PC-3 (cell line): ENCODE measurements around the gene CYP1A1. TPM values are rescaled to one million over a fixed set of nuclear protein-coding genes. Genes with fewer than 3 reads are reported as not detected.

Experiments used
- ATAC-seq: fragments of 200-7000 bp; cut with Tn5 transposase; 2 replicates; pipeline ENCODE4 v1.9.1; 2020; ENCODE audit warnings: mild to moderate bottlenecking, moderate library complexity
- BruUV-seq: library from RNA; stranded (reverse); fragments of 400-500 nt; replicated peaks from 2 replicates; lab custom pipeline; 2021; lab: Mats Ljungman, UMichigan
- CTCF ChIA-PET: fragments of 300-600 bp; sonication (Branson Sonifier 250); formaldehyde crosslinking; loops from one replicate; lab custom pipeline; 2022; ENCODE audit warnings: antibody characterized with exemption; lab: Charles Lee
- POLR2A ChIA-PET: fragments of 300-600 bp; sonication (Branson Sonifier 250); formaldehyde crosslinking; loops from one replicate; lab custom pipeline; 2022; ENCODE audit warnings: antibody characterized with exemption; ENCODE audit not compliant: unreplicated experiment; lab: Charles Lee
- DNase-seq: peaks from one replicate; pipeline ENCODE4 v3.0.0-alpha.2; 2015
- H2AFZ ChIP-seq: fragments of 300-600 bp; sonication (generic); 2 replicates; pipeline ENCODE4 v1.6.0; 2016; ENCODE audit warnings: antibody characterized with exemption, low read length
- H3F3A ChIP-seq: fragments of 300-600 bp; sonication (generic); one replicate; pipeline ENCODE4 v1.6.0; 2017; ENCODE audit warnings: antibody characterized with exemption, low read length, control low read depth, mild to moderate bottlenecking; ENCODE audit not compliant: unreplicated experiment
- H3K27ac ChIP-seq: fragments of 300-600 bp; sonication (generic); 2 replicates; pipeline ENCODE4 v1.5.1; 2016; ENCODE audit warnings: mild to moderate bottlenecking, low read length
- H3K27me3 ChIP-seq: fragments of 300-600 bp; sonication (generic); 2 replicates; pipeline ENCODE4 v1.6.1; 2016; ENCODE audit warnings: low read length, mixed read lengths
- H3K36me3 ChIP-seq: fragments of 300-600 bp; sonication (generic); 2 replicates; pipeline ENCODE4 v1.6.1; 2016; ENCODE audit warnings: low read depth, mixed run types, low read length, mixed read lengths
- H3K4me1 ChIP-seq: fragments of 300-600 bp; sonication (generic); 2 replicates; pipeline ENCODE4 v1.5.1; 2016; ENCODE audit warnings: low read length; ENCODE audit not compliant: insufficient read depth
- H3K4me2 ChIP-seq: fragments of 300-600 bp; sonication (generic); 2 replicates; pipeline ENCODE4 v1.6.0; 2016; ENCODE audit warnings: low read length
- H3K4me3 ChIP-seq: fragments of 300-600 bp; sonication (generic); 2 replicates; pipeline ENCODE4 v1.5.1; 2016; ENCODE audit warnings: mild to moderate bottlenecking, low read length, mixed read lengths
- H3K79me2 ChIP-seq: fragments of 300-600 bp; sonication (generic); 2 replicates; pipeline ENCODE4 v1.6.1; 2017; ENCODE audit warnings: low read length, mixed read lengths
- H3K9ac ChIP-seq: fragments of 300-600 bp; sonication (generic); 2 replicates; pipeline ENCODE4 v1.6.0; 2016; ENCODE audit warnings: mild to moderate bottlenecking, low read length
- H3K9me2 ChIP-seq: fragments of 300-600 bp; sonication (generic); replicated peaks from 2 replicates; pipeline ENCODE4 v1.6.1; 2016; ENCODE audit warnings: mixed run types, low read length, mixed read lengths
- H3K9me3 ChIP-seq: fragments of 300-600 bp; sonication (generic); 2 replicates; pipeline ENCODE4 v1.6.1; 2016; ENCODE audit warnings: low read length, mixed read lengths
- H4K20me1 ChIP-seq: fragments of 300-600 bp; sonication (generic); 2 replicates; pipeline ENCODE4 v1.6.1; 2016; ENCODE audit warnings: low read length, mixed read lengths
- EZH2 ChIP-seq: fragments of 300-600 bp; sonication (generic); IDR thresholded peaks from one replicate; pipeline ENCODE4 v1.6.1; 2017; ENCODE audit warnings: antibody characterized with exemption, mild to moderate bottlenecking, low read length; ENCODE audit not compliant: unreplicated experiment
- EZH2phosphoT487 ChIP-seq: fragments of 300-600 bp; sonication (generic); IDR thresholded peaks from 2 replicates; pipeline ENCODE4 v1.6.1; 2018; ENCODE audit warnings: mild to moderate bottlenecking, antibody characterized with exemption, low read length, borderline replicate concordance
- intact Hi-C: fragments of 100-400 bp; cut with micrococcal nuclease; formaldehyde crosslinking; loops from 2 replicates; pipeline ENCODE4 v1.9.0; 2023
- total RNA-seq: library from RNA; depleted of rRNA; stranded (reverse); fragments of >200 nt; gene quantifications from 2 replicates; pipeline ENCODE4 v1.2.3, GENCODE V29; 2014
- TF ChIP-seq, protein P1 (sequence below): fragments of 300-600 bp; sonication (generic); conservative IDR thresholded peaks from 2 replicates; pipeline ENCODE4 v1.5.1; 2017; ENCODE audit warnings: antibody characterized with exemption, low read depth, mild to moderate bottlenecking, low read length

Gene CYP1A1
- total RNA-seq, 1 experiment from 2014 or later, result 2.3 TPM

GRCh38 chr15:74692327-74692726, 33.0 kb downstream of the CYP1A1 start:
- H3K9ac ChIP-seq, result no peak overlapping the region
- H3K27me3 ChIP-seq, result no peaks in the 10 kb centered on the region
- no peaks in the 10 kb centered on the region for H3F3A ChIP-seq
- no peak overlapping the region for H3K4me2 ChIP-seq
- peaks cover 9% of the 10 kb centered on the region for H3K4me1 ChIP-seq
- no peak overlapping the region for H3K4me3 ChIP-seq
- ChIA-PET CTCF (no interaction called here), POLR2A (no interaction called here)
- no TSS peak for BruUV-seq
- TF ChIP-seq EZH2phosphoT487, result no peak
- DNase-seq (no peak), ATAC-seq (no peak)
- intact Hi-C loops, result no loop called here
- no peaks in the 10 kb centered on the region for H3K36me3 ChIP-seq
- H3K79me2 ChIP-seq, result peaks cover 73% of the 10 kb centered on the region
- no peaks in the 10 kb centered on the region for H3K9me3 ChIP-seq
- H3K27ac ChIP-seq, result no peak overlapping the region
- no peaks in the 10 kb centered on the region for H4K20me1 ChIP-seq
- no peak overlapping the region for H2AFZ ChIP-seq
- H3K9me2 ChIP-seq, result no peaks in the 10 kb centered on the region

DNA sequence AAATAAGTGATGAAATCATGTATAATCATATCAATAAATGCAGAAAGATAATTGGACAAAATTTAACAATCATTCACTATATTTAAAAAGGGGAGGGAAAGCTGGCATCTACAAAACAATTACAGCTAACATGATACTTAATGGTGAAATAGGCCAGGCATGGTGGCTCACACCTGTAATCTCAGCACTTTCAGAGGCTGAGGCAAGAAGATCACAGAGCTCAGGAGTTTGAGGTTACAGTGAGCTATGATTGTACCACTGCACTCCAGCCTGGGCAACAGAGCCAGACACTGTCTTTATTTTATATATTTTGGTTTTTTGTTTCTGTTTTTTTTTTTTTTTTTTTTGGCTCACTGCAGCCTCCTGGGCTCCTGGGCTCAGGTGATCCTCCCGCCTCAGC, 41.6 kb downstream of the CYP1A1 start:
- no peak overlapping the region for H2AFZ ChIP-seq
- no peaks in the 10 kb centered on the region for H3K9me2 ChIP-seq
- no peaks in the 10 kb centered on the region for H3K9me3 ChIP-seq
- H4K20me1 ChIP-seq, result no peaks in the 10 kb centered on the region
- POLR2A ChIA-PET, result interaction anchor here (0.7 kb wide), 1 partner anchor 534 kb away, joined by 28 read pairs; no protein-coding TSS in a partner anchor
- no peaks in the 10 kb centered on the region for H3K27me3 ChIP-seq
- no peak overlapping the region for H3K9ac ChIP-seq
- CTCF ChIA-PET, result no interaction called here
- intact Hi-C loops, result no loop called here
- TF ChIP-seq, protein P1, sequence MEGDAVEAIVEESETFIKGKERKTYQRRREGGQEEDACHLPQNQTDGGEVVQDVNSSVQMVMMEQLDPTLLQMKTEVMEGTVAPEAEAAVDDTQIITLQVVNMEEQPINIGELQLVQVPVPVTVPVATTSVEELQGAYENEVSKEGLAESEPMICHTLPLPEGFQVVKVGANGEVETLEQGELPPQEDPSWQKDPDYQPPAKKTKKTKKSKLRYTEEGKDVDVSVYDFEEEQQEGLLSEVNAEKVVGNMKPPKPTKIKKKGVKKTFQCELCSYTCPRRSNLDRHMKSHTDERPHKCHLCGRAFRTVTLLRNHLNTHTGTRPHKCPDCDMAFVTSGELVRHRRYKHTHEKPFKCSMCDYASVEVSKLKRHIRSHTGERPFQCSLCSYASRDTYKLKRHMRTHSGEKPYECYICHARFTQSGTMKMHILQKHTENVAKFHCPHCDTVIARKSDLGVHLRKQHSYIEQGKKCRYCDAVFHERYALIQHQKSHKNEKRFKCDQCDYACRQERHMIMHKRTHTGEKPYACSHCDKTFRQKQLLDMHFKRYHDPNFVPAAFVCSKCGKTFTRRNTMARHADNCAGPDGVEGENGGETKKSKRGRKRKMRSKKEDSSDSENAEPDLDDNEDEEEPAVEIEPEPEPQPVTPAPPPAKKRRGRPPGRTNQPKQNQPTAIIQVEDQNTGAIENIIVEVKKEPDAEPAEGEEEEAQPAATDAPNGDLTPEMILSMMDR, result no peak
- no peak for TF ChIP-seq EZH2phosphoT487
- TF ChIP-seq EZH2, result no peak
- H3K4me3 ChIP-seq, result no peak overlapping the region
- no peak overlapping the region for H3K4me2 ChIP-seq
- ATAC-seq (no peak), DNase-seq (no peak)
- H3K27ac ChIP-seq, result no peak overlapping the region
- H3K4me1 ChIP-seq, result no peaks in the 10 kb centered on the region
- H3F3A ChIP-seq, result no peaks in the 10 kb centered on the region
- no TSS peak for BruUV-seq
- peaks cover 13% of the 10 kb centered on the region for H3K36me3 ChIP-seq
- H3K79me2 ChIP-seq, result peaks cover 50% of the 10 kb centered on the region

DNA sequence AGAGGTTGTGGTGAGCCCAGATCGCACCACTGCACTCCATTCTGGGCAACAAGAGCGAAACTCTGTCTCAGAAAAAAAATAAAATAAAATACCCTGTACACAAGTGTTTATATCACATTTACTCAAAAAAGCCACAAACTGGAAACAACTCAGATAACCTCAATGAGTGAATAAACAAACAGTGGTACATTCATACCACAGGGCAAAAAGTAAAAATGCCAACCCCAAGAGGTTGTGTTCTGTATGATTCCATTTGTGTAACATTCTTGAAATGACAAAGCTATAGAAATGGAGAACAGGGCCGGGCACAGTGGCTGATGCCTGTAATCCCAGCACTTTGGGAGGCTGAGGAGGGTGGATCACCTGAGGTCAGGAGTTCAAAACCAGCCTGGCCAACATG, 42.4 kb downstream of the CYP1A1 start:
- H3K36me3 ChIP-seq, result peaks cover 13% of the 10 kb centered on the region
- ChIA-PET CTCF (no interaction called here), POLR2A (no interaction called here)
- no peak overlapping the region for H2AFZ ChIP-seq
- intact Hi-C loops, result no loop called here
- H3K27ac ChIP-seq, result no peak overlapping the region
- no peak overlapping the region for H3K4me2 ChIP-seq
- no TSS peak for BruUV-seq
- H3K27me3 ChIP-seq, result no peaks in the 10 kb centered on the region
- no peaks in the 10 kb centered on the region for H3K9me3 ChIP-seq
- H3K4me1 ChIP-seq, result no peaks in the 10 kb centered on the region
- ATAC-seq, result no peak
- H3K9ac ChIP-seq, result no peak overlapping the region
- H3F3A ChIP-seq, result no peaks in the 10 kb centered on the region
- peaks cover 54% of the 10 kb centered on the region for H3K79me2 ChIP-seq
- no peak overlapping the region for H3K4me3 ChIP-seq
- no peak for TF ChIP-seq EZH2
- TF ChIP-seq EZH2phosphoT487, result no peak
- no peak for DNase-seq
- H4K20me1 ChIP-seq, result no peaks in the 10 kb centered on the region
- no peaks in the 10 kb centered on the region for H3K9me2 ChIP-seq

- ATAC-seq (no peak), DNase-seq (no peak)
- Histone ChIP-seq H3K27ac (no peak overlapping the region), H2AFZ (no peak overlapping the region), H3K4me3 (no peak overlapping the region), H3K4me2 (no peak overlapping the region), H3K9me2 (no peaks in the 10 kb centered on the region), H3K36me3 (peaks cover 10% of the 10 kb centered on the region), H4K20me1 (no peaks in the 10 kb centered on the region), H3F3A (no peaks in the 10 kb centered on the region), H3K27me3 (no peaks in the 10 kb centered on the region), H3K9me3 (no peaks in the 10 kb centered on the region), H3K79me2 (peaks cover 64% of the 10 kb centered on the region), H3K4me1 (no peaks in the 10 kb centered on the region), H3K9ac (no peak overlapping the region)
- CTCF ChIA-PET, result no interaction called here
- intact Hi-C loops, result no loop called here
- TF ChIP-seq, protein P1, result no peak
- TF ChIP-seq EZH2 (no peak), EZH2phosphoT487 (no peak)
- no TSS peak for BruUV-seq
- POLR2A ChIA-PET, result no interaction called here
Observed at GRCh38 chr15:74680456-74680855, 44.9 kb downstream of the CYP1A1 start.
